HCT116 (cell line): ENCODE results near the gene DOLPP1. TPM values are rescaled to one million over a fixed set of nuclear protein-coding genes. Genes with fewer than 3 reads are reported as not detected.

Experiments
- ATAC-seq: fragments of 200-7000 bp; cut with Tn5 transposase; 2 replicates; pipeline ENCODE4 v1.9.1; 2020; ENCODE audit warnings: mild to moderate bottlenecking, moderate library complexity
- BruUV-seq: library from RNA; stranded (reverse); fragments of 400-500 nt; replicated peaks from 2 replicates; lab custom pipeline; 2021; lab: Mats Ljungman, UMichigan
- CTCF ChIA-PET: fragments of 300-600 bp; sonication (Branson Sonifier 250); formaldehyde crosslinking; loops from one replicate; lab custom pipeline; 2021; ENCODE audit warnings: antibody characterized with exemption; lab: Charles Lee
- POLR2A ChIA-PET: fragments of 300-600, 350-600 bp; sonication (Branson Sonifier 250); formaldehyde crosslinking; loops from one replicate; lab custom pipeline; 2021; ENCODE audit warnings: antibody characterized with exemption; lab: Charles Lee
- RAD21 ChIA-PET, 2 experiments: fragments of 300-600 bp; sonication (Branson Sonifier 250); formaldehyde crosslinking; loops; one replicate each; lab custom pipeline; 2023; ENCODE audit warnings: low total read pairs in 2 of 2; ENCODE audit not compliant: uncharacterized antibody in 2 of 2, unreplicated experiment in 2 of 2, low non-redundant PET in 1 of 2; lab: Charles Lee
- DNase-seq: peaks from one replicate; pipeline ENCODE4 v3.0.0-alpha.2; 2010; ENCODE audit warnings: low read depth, low spot score
- H2AFZ ChIP-seq: fragments of 200-600 bp; shearing (Covaris generic), sonication (generic); 2 replicates; pipeline ENCODE4 v1.6.1; 2017; ENCODE audit warnings: low read depth, mixed run types, mixed read lengths, antibody characterized with exemption, low read length; ENCODE audit not compliant: poor library complexity, severe bottlenecking
- H3K27ac ChIP-seq: 2 replicates; pipeline ENCODE4 v1.5.1; 2012; ENCODE audit warnings: low read depth, low read length
- H3K27me3 ChIP-seq: fragments of 200-600 bp; sonication (generic); 2 replicates; pipeline ENCODE4 v1.6.1; 2016; ENCODE audit warnings: mixed run types, low read length, mixed read lengths; ENCODE audit not compliant: insufficient read depth
- H3K36me3 ChIP-seq, 2 experiments: fragments of 200-500 bp in 1 of 2; fragments of 200-600 bp in 1 of 2; sonication (Bioruptor generic) in 1 of 2; sonication (generic) in 1 of 2; 2 replicates each; pipeline versions ENCODE4 v1.5.1 to v1.6.1; 2014 to 2016; ENCODE audit warnings: low read length in 2 of 2, inconsistent platforms in 1 of 2, mixed read lengths in 1 of 2, mixed run types in 1 of 2; ENCODE audit not compliant: insufficient read depth in 2 of 2, control insufficient read depth in 1 of 2
- H3K4me1 ChIP-seq, 2 experiments: fragments of 200-600 bp in 1 of 2; sonication (generic) in 1 of 2; 2 replicates each; pipeline versions ENCODE4 v1.5.1 to v1.6.1; 2012 to 2017; ENCODE audit warnings: low read length in 2 of 2, inconsistent platforms in 1 of 2, mild to moderate bottlenecking in 1 of 2, mixed read lengths in 1 of 2, mixed run types in 1 of 2, moderate library complexity in 1 of 2; ENCODE audit not compliant: insufficient read depth in 2 of 2, control insufficient read depth in 1 of 2
- H3K4me2 ChIP-seq: fragments of 200-600 bp; sonication (generic); 2 replicates; pipeline ENCODE4 v1.6.1; 2017; ENCODE audit warnings: mixed run types, low read length, mixed read lengths
- H3K4me3 ChIP-seq, 2 experiments: fragments of 200-600 bp in 1 of 2; sonication (generic) in 1 of 2; replicated peaks in 1 of 2; 2 replicates each; pipeline ENCODE4 v1.5.1; 2011 to 2016; ENCODE audit warnings: low read length in 2 of 2, control low read depth in 1 of 2, low read depth in 1 of 2, mild to moderate bottlenecking in 1 of 2, mixed read lengths in 1 of 2, mixed run types in 1 of 2
- H3K79me2 ChIP-seq: fragments of 200-600 bp; sonication (generic); 2 replicates; pipeline ENCODE4 v1.6.1; 2017; ENCODE audit warnings: mild to moderate bottlenecking, mixed run types, low read length, moderate library complexity, mixed read lengths; ENCODE audit not compliant: insufficient read depth
- H3K9ac ChIP-seq: fragments of 200-600 bp; sonication (generic); 2 replicates; pipeline ENCODE4 v1.6.1; 2016; ENCODE audit warnings: low read length, mixed read lengths
- H3K9me2 ChIP-seq: fragments of 200-600 bp; sonication (generic), shearing (Covaris generic); 2 replicates; pipeline ENCODE4 v1.6.1; 2017; ENCODE audit warnings: mixed run types, mild to moderate bottlenecking, moderate library complexity; ENCODE audit not compliant: insufficient read depth
- H3K9me3 ChIP-seq, 2 experiments: fragments of 200-500 bp in 1 of 2; fragments of 200-600 bp in 1 of 2; sonication (Bioruptor generic) in 1 of 2; sonication (generic) in 1 of 2; 2 replicates each; pipeline ENCODE4 v1.6.1; 2014 to 2017; ENCODE audit warnings: low read length in 2 of 2, mixed read lengths in 2 of 2, inconsistent platforms in 1 of 2, low read depth in 1 of 2, mild to moderate bottlenecking in 1 of 2, mixed run types in 1 of 2, moderate library complexity in 1 of 2; ENCODE audit not compliant: control insufficient read depth in 1 of 2, insufficient read depth in 1 of 2
- H4K20me1 ChIP-seq: fragments of 200-600 bp; sonication (generic), shearing (Covaris generic); 2 replicates; pipeline ENCODE4 v1.6.1; 2017; ENCODE audit warnings: mixed run types, mild to moderate bottlenecking, moderate library complexity; ENCODE audit not compliant: insufficient read depth
- CBX3 ChIP-seq: IDR thresholded peaks from 2 replicates; pipeline ENCODE4 v1.6.1; 2012; ENCODE audit warnings: low read depth
- ELF1 ChIP-seq: IDR thresholded peaks from 2 replicates; pipeline ENCODE4 v1.6.1; 2012; ENCODE audit warnings: low read depth, borderline replicate concordance
- FOSL1 ChIP-seq: IDR thresholded peaks from 2 replicates; pipeline ENCODE4 v1.6.1; 2012; ENCODE audit warnings: low read depth
- POLR2AphosphoS5 ChIP-seq: IDR thresholded peaks from 2 replicates; pipeline ENCODE4 v1.6.1; 2011; ENCODE audit warnings: mild to moderate bottlenecking, low read depth, low read length, moderate library complexity
- ZNF274 ChIP-seq: fragments of 200-500 bp; sonication (Bioruptor generic); IDR thresholded peaks from 2 replicates; pipeline ENCODE4 v1.6.1; 2014; ENCODE audit warnings: mild to moderate bottlenecking, low read depth, low read length, inconsistent platforms
- intact Hi-C: fragments of 100-400 bp; cut with micrococcal nuclease; formaldehyde crosslinking; loops from 2 replicates; pipeline ENCODE4 v1.10.0; 2022
- total RNA-seq: library from RNA; stranded (reverse); gene quantifications from one replicate; pipeline ENCODE4 v1.2.1, GENCODE V29; 2021; ENCODE audit not compliant: unreplicated experiment
- TF ChIP-seq, protein P1 (sequence below), 3 experiments: fragments of 200-600 bp in 1 of 3; sonication (generic) in 1 of 3; IDR thresholded peaks in 2 of 3; conservative IDR thresholded peaks in 1 of 3; 2 replicates each; pipeline ENCODE4 v1.5.1; 2012 to 2017; ENCODE audit warnings: low read depth in 2 of 3, low read length in 2 of 3, antibody characterized with exemption in 1 of 3, borderline replicate concordance in 1 of 3, control low read depth in 1 of 3, mild to moderate bottlenecking in 1 of 3, mixed read lengths in 1 of 3, mixed run types in 1 of 3, moderate library complexity in 1 of 3; ENCODE audit not compliant: insufficient read depth in 1 of 3
- TF ChIP-seq, protein P2 (sequence below): IDR thresholded peaks from 2 replicates; pipeline ENCODE4 v1.6.1; 2012; ENCODE audit warnings: low read depth

DOLPP1 gene
- total RNA-seq, 1 experiment from 2014 or later: 17.4 TPM

DNA sequence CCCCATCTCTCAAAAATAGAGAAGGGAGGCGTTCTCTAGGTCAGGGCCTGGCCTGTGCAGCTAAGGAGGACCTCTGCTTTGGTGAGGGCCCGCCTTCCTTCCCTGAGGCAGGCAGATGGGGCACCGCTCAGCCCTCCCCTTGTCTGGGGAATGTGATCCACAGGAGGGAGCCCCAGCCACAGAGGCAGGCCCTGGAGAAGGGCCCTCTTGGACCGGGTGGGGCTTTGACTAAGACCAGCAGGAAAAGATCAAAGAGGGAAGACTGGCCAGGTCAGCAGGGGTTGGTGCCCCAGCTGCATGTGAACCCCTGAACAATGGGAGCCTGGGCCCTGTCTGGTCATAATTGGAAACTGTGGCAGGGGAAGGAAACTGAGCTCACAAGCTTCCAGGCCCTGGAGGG is 52.2 kb downstream of the DOLPP1 start:
- Histone ChIP-seq H4K20me1 (no peaks in the 10 kb centered on the region), H3K9me3 (no peaks in the 10 kb centered on the region), H3K27ac (peak overlapping the region; percentile 11; the same call in 1 of the 2 replicates), H3K27me3 (no peaks in the 10 kb centered on the region), H3K79me2 (no peaks in the 10 kb centered on the region), H2AFZ (no peak overlapping the region), H3K36me3 (peaks cover 8 to 22% of the 10 kb centered on the region in 2 experiments; a peak in 2 of 4 replicates), H3K9me2 (no peaks in the 10 kb centered on the region), H3K4me1 (peaks cover 8 to 26% of the 10 kb centered on the region in 2 experiments), H3K4me3 (no peak overlapping the region), H3K9ac (0 out of 2 replicates have a peak overlapping the region, but pooled peaks have one; percentile 12), H3K4me2 (no peak overlapping the region)
- TF ChIP-seq ZNF274: no peak
- TF ChIP-seq POLR2AphosphoS5: no peak
- no peak for TF ChIP-seq FOSL1
- TF ChIP-seq, protein P1, sequence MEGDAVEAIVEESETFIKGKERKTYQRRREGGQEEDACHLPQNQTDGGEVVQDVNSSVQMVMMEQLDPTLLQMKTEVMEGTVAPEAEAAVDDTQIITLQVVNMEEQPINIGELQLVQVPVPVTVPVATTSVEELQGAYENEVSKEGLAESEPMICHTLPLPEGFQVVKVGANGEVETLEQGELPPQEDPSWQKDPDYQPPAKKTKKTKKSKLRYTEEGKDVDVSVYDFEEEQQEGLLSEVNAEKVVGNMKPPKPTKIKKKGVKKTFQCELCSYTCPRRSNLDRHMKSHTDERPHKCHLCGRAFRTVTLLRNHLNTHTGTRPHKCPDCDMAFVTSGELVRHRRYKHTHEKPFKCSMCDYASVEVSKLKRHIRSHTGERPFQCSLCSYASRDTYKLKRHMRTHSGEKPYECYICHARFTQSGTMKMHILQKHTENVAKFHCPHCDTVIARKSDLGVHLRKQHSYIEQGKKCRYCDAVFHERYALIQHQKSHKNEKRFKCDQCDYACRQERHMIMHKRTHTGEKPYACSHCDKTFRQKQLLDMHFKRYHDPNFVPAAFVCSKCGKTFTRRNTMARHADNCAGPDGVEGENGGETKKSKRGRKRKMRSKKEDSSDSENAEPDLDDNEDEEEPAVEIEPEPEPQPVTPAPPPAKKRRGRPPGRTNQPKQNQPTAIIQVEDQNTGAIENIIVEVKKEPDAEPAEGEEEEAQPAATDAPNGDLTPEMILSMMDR (IDR thresholded peaks at IDR 0.05 in 2 of 3, conservative IDR thresholded peaks at IDR 0.05 in 1 of 3; ENCODE audit: borderline replicate concordance in 1 of 3, insufficient read depth in 1 of 3, low read depth in 2 of 3, low read length in 2 of 3): no peak
- TF ChIP-seq, protein P2, sequence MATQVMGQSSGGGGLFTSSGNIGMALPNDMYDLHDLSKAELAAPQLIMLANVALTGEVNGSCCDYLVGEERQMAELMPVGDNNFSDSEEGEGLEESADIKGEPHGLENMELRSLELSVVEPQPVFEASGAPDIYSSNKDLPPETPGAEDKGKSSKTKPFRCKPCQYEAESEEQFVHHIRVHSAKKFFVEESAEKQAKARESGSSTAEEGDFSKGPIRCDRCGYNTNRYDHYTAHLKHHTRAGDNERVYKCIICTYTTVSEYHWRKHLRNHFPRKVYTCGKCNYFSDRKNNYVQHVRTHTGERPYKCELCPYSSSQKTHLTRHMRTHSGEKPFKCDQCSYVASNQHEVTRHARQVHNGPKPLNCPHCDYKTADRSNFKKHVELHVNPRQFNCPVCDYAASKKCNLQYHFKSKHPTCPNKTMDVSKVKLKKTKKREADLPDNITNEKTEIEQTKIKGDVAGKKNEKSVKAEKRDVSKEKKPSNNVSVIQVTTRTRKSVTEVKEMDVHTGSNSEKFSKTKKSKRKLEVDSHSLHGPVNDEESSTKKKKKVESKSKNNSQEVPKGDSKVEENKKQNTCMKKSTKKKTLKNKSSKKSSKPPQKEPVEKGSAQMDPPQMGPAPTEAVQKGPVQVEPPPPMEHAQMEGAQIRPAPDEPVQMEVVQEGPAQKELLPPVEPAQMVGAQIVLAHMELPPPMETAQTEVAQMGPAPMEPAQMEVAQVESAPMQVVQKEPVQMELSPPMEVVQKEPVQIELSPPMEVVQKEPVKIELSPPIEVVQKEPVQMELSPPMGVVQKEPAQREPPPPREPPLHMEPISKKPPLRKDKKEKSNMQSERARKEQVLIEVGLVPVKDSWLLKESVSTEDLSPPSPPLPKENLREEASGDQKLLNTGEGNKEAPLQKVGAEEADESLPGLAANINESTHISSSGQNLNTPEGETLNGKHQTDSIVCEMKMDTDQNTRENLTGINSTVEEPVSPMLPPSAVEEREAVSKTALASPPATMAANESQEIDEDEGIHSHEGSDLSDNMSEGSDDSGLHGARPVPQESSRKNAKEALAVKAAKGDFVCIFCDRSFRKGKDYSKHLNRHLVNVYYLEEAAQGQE: no peak
- no peak for TF ChIP-seq ELF1
- no peak for TF ChIP-seq CBX3
- CTCF ChIA-PET: interaction anchor here (0.6 to 4.8 kb wide), 3 partner anchors 14 to 491 kb away, joined by 3 to 91 read pairs (median 6); partner anchors contain the start of gene NTMT1
- POLR2A ChIA-PET: interaction anchor here (1.0 kb wide), 1 partner anchor 352 kb away, joined by 3 read pairs; no protein-coding TSS in a partner anchor
- BruUV-seq: no TSS peak
- RAD21 ChIA-PET: no interaction called here
- ATAC-seq (peak; percentile 33; the same call in 1 of the 2 replicates), DNase-seq (no peak)
- intact Hi-C loops: no loop called here
